Kasumi-1 (cell line): Measurements from ENCODE around the gene CFAP141.
"Not testable (repeated sequence)": the region's sequence is repeated elsewhere in the genome, so short reads cannot be mapped to it uniquely, and the experiment has no call there.

ENCODE experiments used
- DNase-seq, 2 experiments: peaks; one replicate each; lab custom pipeline; 2025; lab: John Stamatoyannopoulos, UW

CFAP141 gene

GRCh38 chr1:154208677-154209388 lies 2.7 kb upstream of the CFAP141 start:
- no peak for DNase-seq

GRCh38 chr1:154207262-154207661 lies 1.1 kb upstream of the CFAP141 start:
- no peak for DNase-seq

GRCh38 chr1:154205778-154206177 lies 355 bp downstream of the CFAP141 start:
- not testable (repeated sequence) for DNase-seq

- no peak for DNase-seq
Measured at GRCh38 chr1:154199563-154199879, 6.6 kb downstream of the CFAP141 start.

- DNase-seq: peak; percentile 65 to 79
Measured at GRCh38 chr1:154198756-154199562, 7.2 kb downstream of the CFAP141 start.

- no peak for DNase-seq
Measured at GRCh38 chr1:154193821-154194220, 12.3 kb downstream of the CFAP141 start.

- no peak for DNase-seq
Measured at GRCh38 chr1:154192476-154192875, 13.7 kb downstream of the CFAP141 start.

GRCh38 chr1:154191990-154192461 lies 14.1 kb downstream of the CFAP141 start, which contains the start of gene TPM3:
Gene TPM3, minus strand, starts transcription at chr1:154192100. Its CDS starts 82 bp downstream, at chr1:154192018.
- DNase-seq: peak; percentile 47 to 54

GRCh38 chr1:154190550-154190949 lies 15.6 kb downstream of the CFAP141 start:
- no peak for DNase-seq

- no peak for DNase-seq
Measured at GRCh38 chr1:154186852-154187501, 19.2 kb downstream of the CFAP141 start.

GRCh38 chr1:154186177-154186576 lies 20.0 kb downstream of the CFAP141 start:
- DNase-seq: peak; percentile 85 to 88

GRCh38 chr1:154183046-154183915 lies 22.9 kb downstream of the CFAP141 start:
- DNase-seq: peak; percentile 93 to 95

GRCh38 chr1:154182344-154183045 lies 23.6 kb downstream of the CFAP141 start:
- DNase-seq: peak; percentile 99

- no peak for DNase-seq
Measured at GRCh38 chr1:154181944-154182343, 24.2 kb downstream of the CFAP141 start.

- DNase-seq: peak; percentile 74 to 85
Measured at GRCh38 chr1:154179946-154180687, 26.0 kb downstream of the CFAP141 start.

GRCh38 chr1:154178911-154179811 lies 27.0 kb downstream of the CFAP141 start:
- DNase-seq: no peak

GRCh38 chr1:154178013-154178412 lies 28.1 kb downstream of the CFAP141 start:
- DNase-seq: peak; percentile 32 to 36

GRCh38 chr1:154176337-154176736 lies 29.8 kb downstream of the CFAP141 start:
- DNase-seq: peak; percentile 85 to 92

- no peak for DNase-seq
Measured at GRCh38 chr1:154174654-154175053, 31.5 kb downstream of the CFAP141 start.
